GM12878 (cell line): ENCODE measurements around the gene ANKRD28. TPM values are rescaled to one million over a fixed set of nuclear protein-coding genes. Genes with fewer than 3 reads are reported as not detected.

ENCODE experiments used
- E2F4 ChIP-seq: IDR thresholded peaks from 2 replicates; pipeline ENCODE4 v1.6.1; 2012; ENCODE audit warnings: low read depth, low read length, improper control_type of control experiment
- EED ChIP-seq: sonication (generic); IDR thresholded peaks from 2 replicates; pipeline ENCODE4 v1.6.1; 2016; ENCODE audit warnings: antibody characterized with exemption, low read depth
- GABPA ChIP-seq: IDR thresholded peaks from 2 replicates; pipeline ENCODE4 v1.6.1; 2014; ENCODE audit warnings: antibody characterized with exemption, low read depth, mild to moderate bottlenecking, inconsistent platforms
- IKZF1 ChIP-seq: fragments of 450-650 bp; conservative IDR thresholded peaks from 2 replicates; pipeline ENCODE4 v1.6.1; 2017; ENCODE audit warnings: antibody characterized with exemption, mild to moderate bottlenecking
- IRF4 ChIP-seq: IDR thresholded peaks from 2 replicates; pipeline ENCODE4 v1.6.1; 2011; ENCODE audit warnings: low read depth, low read length
- IRF5 ChIP-seq: fragments of 450-650 bp; IDR thresholded peaks from 2 replicates; pipeline ENCODE4 v1.6.1; 2017; ENCODE audit warnings: borderline replicate concordance
- KAT2A ChIP-seq: conservative IDR thresholded peaks from 2 replicates; pipeline ENCODE4 v1.6.1; 2011; ENCODE audit warnings: low read depth, low read length; ENCODE audit not compliant: control insufficient read depth
- KLF5 ChIP-seq: fragments of 450-650 bp; IDR thresholded peaks from 2 replicates; pipeline ENCODE4 v1.6.1; 2014; ENCODE audit warnings: mild to moderate bottlenecking; ENCODE audit not compliant: partially characterized antibody
- PAX8 ChIP-seq: fragments of 450-650 bp; IDR thresholded peaks from 2 replicates; pipeline ENCODE4 v1.6.1; 2017; ENCODE audit warnings: mild to moderate bottlenecking, moderate library complexity
- POLR2AphosphoS2 ChIP-seq: IDR thresholded peaks from 2 replicates; pipeline ENCODE4 v1.6.1; 2011; ENCODE audit warnings: low read depth, mild to moderate bottlenecking, low read length, improper control_type of control experiment, moderate library complexity
- POLR2AphosphoS5 ChIP-seq: IDR thresholded peaks from 2 replicates; pipeline ENCODE4 v1.6.1; 2011; ENCODE audit warnings: mild to moderate bottlenecking, low read length, inconsistent platforms
- RBBP5 ChIP-seq: fragments of 200-600 bp; sonication (generic); conservative IDR thresholded peaks from 2 replicates; pipeline ENCODE4 v1.6.1; 2016
- RFX5 ChIP-seq: IDR thresholded peaks from 2 replicates; pipeline ENCODE4 v1.6.1; 2011; ENCODE audit warnings: low read depth, low read length, improper control_type of control experiment
- SIX5 ChIP-seq: IDR thresholded peaks from 2 replicates; pipeline ENCODE4 v1.6.1; 2011; ENCODE audit warnings: mild to moderate bottlenecking, low read depth, low read length, moderate library complexity; ENCODE audit not compliant: severe bottlenecking
- TARDBP ChIP-seq: IDR thresholded peaks from 2 replicates; pipeline ENCODE4 v1.6.1; 2016; ENCODE audit warnings: borderline replicate concordance
- YY1 ChIP-seq: IDR thresholded peaks from 2 replicates; pipeline ENCODE4 v1.6.1; 2011; ENCODE audit warnings: low read depth, mild to moderate bottlenecking, low read length
- ZNF24 ChIP-seq: fragments of 450-650 bp; IDR thresholded peaks from 2 replicates; pipeline ENCODE4 v1.6.1; 2017; ENCODE audit warnings: antibody characterized with exemption, mild to moderate bottlenecking
- polyA plus RNA-seq, 11 experiments: library from polyadenylated mRNA; depleted of rRNA in 4 of 11; unstranded in 6 of 11; stranded (reverse) in 5 of 11; fragments of >200 nt; fragmentation: Nextera tagmentation in 4 of 11; fragmentation: Illumina TruSeq in 1 of 11; extraction: Ambion mirVana in 4 of 11; extraction: Trizol in 1 of 11; gene quantifications; 1 replicate in 1 of 11; 2 replicates in 10 of 11; pipeline versions ENCODE4 v1.2.1 to v1.2.3, GENCODE V29; 2011 to 2016; ENCODE audit warnings: inconsistent platforms in 2 of 11, missing spikeins in 2 of 11, low read depth in 1 of 11
- total RNA-seq, 4 experiments: library from RNA; depleted of rRNA in 3 of 4; stranded (reverse); fragments of >200 nt in 3 of 4; fragmentation: Illumina TruSeq in 1 of 4; extraction: Trizol in 1 of 4; gene quantifications; 2 replicates each; pipeline versions ENCODE4 v1.2.1 to v1.2.3, GENCODE V29; 2013 to 2021
- TF ChIP-seq, protein P1 (sequence below): fragments of 450-650 bp; IDR thresholded peaks from 2 replicates; pipeline ENCODE4 v1.6.1; 2018; ENCODE audit warnings: mild to moderate bottlenecking, low read depth, moderate library complexity; ENCODE audit not compliant: partially characterized antibody
- TF ChIP-seq, protein P2 (sequence below): IDR thresholded peaks from 2 replicates; pipeline ENCODE4 v1.6.1; 2012; ENCODE audit warnings: low read length, inconsistent platforms
- TF ChIP-seq, protein P3 (sequence below): fragments of 450-650 bp; conservative IDR thresholded peaks from 2 replicates; pipeline ENCODE4 v1.6.1; 2017; ENCODE audit warnings: mild to moderate bottlenecking, moderate library complexity
- TF ChIP-seq, protein P4 (sequence below): fragments of 450-650 bp; IDR thresholded peaks from 2 replicates; pipeline ENCODE4 v1.6.1; 2017; ENCODE audit warnings: mild to moderate bottlenecking, low read depth, inconsistent platforms; ENCODE audit not compliant: poor library complexity, severe bottlenecking

The ANKRD28 gene
- total and polyA plus RNA-seq, 10 of the 15 experiments (the other 5 are each of a cell fraction or from before 2014, with no cell fraction given), result 11.2 to 105 (median 38.3) TPM

- TF ChIP-seq, protein P1, sequence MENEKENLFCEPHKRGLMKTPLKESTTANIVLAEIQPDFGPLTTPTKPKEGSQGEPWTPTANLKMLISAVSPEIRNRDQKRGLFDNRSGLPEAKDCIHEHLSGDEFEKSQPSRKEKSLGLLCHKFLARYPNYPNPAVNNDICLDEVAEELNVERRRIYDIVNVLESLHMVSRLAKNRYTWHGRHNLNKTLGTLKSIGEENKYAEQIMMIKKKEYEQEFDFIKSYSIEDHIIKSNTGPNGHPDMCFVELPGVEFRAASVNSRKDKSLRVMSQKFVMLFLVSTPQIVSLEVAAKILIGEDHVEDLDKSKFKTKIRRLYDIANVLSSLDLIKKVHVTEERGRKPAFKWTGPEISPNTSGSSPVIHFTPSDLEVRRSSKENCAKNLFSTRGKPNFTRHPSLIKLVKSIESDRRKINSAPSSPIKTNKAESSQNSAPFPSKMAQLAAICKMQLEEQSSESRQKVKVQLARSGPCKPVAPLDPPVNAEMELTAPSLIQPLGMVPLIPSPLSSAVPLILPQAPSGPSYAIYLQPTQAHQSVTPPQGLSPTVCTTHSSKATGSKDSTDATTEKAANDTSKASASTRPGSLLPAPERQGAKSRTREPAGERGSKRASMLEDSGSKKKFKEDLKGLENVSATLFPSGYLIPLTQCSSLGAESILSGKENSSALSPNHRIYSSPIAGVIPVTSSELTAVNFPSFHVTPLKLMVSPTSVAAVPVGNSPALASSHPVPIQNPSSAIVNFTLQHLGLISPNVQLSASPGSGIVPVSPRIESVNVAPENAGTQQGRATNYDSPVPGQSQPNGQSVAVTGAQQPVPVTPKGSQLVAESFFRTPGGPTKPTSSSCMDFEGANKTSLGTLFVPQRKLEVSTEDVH, result peak; percentile 63
- TF ChIP-seq IKZF1 (peak; percentile 96), E2F4 (no peak), EED (0 out of 2 replicates have a peak, but pooled peaks have one; percentile 33), YY1 (no peak), IRF4 (peak; percentile 85), TARDBP (no peak), GABPA (peak; percentile 82), KAT2A (no peak), POLR2AphosphoS5 (no peak), KLF5 (peak; percentile 72), PAX8 (no peak), RBBP5 (no peak), RFX5 (no peak), SIX5 (no peak), IRF5 (no peak), POLR2AphosphoS2 (no peak), ZNF24 (peak; percentile 82)
- TF ChIP-seq, protein P2, sequence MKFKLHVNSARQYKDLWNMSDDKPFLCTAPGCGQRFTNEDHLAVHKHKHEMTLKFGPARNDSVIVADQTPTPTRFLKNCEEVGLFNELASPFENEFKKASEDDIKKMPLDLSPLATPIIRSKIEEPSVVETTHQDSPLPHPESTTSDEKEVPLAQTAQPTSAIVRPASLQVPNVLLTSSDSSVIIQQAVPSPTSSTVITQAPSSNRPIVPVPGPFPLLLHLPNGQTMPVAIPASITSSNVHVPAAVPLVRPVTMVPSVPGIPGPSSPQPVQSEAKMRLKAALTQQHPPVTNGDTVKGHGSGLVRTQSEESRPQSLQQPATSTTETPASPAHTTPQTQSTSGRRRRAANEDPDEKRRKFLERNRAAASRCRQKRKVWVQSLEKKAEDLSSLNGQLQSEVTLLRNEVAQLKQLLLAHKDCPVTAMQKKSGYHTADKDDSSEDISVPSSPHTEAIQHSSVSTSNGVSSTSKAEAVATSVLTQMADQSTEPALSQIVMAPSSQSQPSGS, result peak; percentile 100
- TF ChIP-seq, protein P3, sequence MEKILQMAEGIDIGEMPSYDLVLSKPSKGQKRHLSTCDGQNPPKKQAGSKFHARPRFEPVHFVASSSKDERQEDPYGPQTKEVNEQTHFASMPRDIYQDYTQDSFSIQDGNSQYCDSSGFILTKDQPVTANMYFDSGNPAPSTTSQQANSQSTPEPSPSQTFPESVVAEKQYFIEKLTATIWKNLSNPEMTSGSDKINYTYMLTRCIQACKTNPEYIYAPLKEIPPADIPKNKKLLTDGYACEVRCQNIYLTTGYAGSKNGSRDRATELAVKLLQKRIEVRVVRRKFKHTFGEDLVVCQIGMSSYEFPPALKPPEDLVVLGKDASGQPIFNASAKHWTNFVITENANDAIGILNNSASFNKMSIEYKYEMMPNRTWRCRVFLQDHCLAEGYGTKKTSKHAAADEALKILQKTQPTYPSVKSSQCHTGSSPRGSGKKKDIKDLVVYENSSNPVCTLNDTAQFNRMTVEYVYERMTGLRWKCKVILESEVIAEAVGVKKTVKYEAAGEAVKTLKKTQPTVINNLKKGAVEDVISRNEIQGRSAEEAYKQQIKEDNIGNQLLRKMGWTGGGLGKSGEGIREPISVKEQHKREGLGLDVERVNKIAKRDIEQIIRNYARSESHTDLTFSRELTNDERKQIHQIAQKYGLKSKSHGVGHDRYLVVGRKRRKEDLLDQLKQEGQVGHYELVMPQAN, result no peak
- TF ChIP-seq, protein P4, sequence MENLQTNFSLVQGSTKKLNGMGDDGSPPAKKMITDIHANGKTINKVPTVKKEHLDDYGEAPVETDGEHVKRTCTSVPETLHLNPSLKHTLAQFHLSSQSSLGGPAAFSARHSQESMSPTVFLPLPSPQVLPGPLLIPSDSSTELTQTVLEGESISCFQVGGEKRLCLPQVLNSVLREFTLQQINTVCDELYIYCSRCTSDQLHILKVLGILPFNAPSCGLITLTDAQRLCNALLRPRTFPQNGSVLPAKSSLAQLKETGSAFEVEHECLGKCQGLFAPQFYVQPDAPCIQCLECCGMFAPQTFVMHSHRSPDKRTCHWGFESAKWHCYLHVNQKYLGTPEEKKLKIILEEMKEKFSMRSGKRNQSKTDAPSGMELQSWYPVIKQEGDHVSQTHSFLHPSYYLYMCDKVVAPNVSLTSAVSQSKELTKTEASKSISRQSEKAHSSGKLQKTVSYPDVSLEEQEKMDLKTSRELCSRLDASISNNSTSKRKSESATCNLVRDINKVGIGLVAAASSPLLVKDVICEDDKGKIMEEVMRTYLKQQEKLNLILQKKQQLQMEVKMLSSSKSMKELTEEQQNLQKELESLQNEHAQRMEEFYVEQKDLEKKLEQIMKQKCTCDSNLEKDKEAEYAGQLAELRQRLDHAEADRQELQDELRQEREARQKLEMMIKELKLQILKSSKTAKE, result peak; percentile 98
Measured at GRCh38 chr3:15805756-15806266, 8.0 kb upstream of the ANKRD28 start (continued).
